WTC11 (cell line): ENCODE data around the gene ZIK1. TPM values are rescaled to one million over a fixed set of nuclear protein-coding genes. Genes with fewer than 3 reads are reported as not detected.

Experiments
- ATAC-seq: fragments of 200-7000 bp; cut with Tn5 transposase; 2 replicates; pipeline ENCODE4 v1.10.0; 2021; ENCODE audit warnings: mild to moderate bottlenecking, moderate library complexity
- CTCF ChIA-PET: fragments of 300-600 bp; sonication (Branson Sonifier 250); formaldehyde crosslinking; loops from one replicate; lab custom pipeline; 2021; ENCODE audit warnings: antibody characterized with exemption; lab: Charles Lee
- POLR2A ChIA-PET: fragments of 350-600 bp; sonication (Branson Sonifier 250); formaldehyde crosslinking; loops from one replicate; lab custom pipeline; 2021; ENCODE audit warnings: antibody characterized with exemption; lab: Charles Lee
- DNase-seq: peaks from one replicate; pipeline ENCODE4 v3.0.0; 2021; ENCODE audit warnings: low spot score
- H3K27ac Mint-ChIP-seq: 2 replicates; pipeline ENCODE4 v1.8.0; 2021; ENCODE audit warnings: mixed read lengths
- H3K27me3 Mint-ChIP-seq: 2 replicates; pipeline ENCODE4 v1.8.0; 2021; ENCODE audit warnings: low read depth, mild to moderate bottlenecking, moderate library complexity, mixed read lengths
- H3K36me3 Mint-ChIP-seq: 2 replicates; pipeline ENCODE4 v1.8.0; 2021; ENCODE audit warnings: mixed read lengths
- H3K4me1 Mint-ChIP-seq: 2 replicates; pipeline ENCODE4 v1.8.0; 2022; ENCODE audit warnings: mixed read lengths
- H3K4me3 Mint-ChIP-seq: 2 replicates; pipeline ENCODE4 v1.8.0; 2021; ENCODE audit warnings: mild to moderate bottlenecking, moderate library complexity, mixed read lengths
- H3K9me3 Mint-ChIP-seq: 2 replicates; pipeline ENCODE4 v1.8.0; 2021; ENCODE audit warnings: mixed read lengths
- AFF4 ChIP-seq: sonication (generic); formaldehyde crosslinking; IDR thresholded peaks from 2 replicates; pipeline ENCODE4 v1.8.1; 2023; ENCODE audit warnings: mild to moderate bottlenecking, missing genetic modification reagents, borderline replicate concordance
- ATF2 ChIP-seq: sonication (generic); formaldehyde crosslinking; IDR thresholded peaks from 2 replicates; pipeline ENCODE4 v1.8.1; 2022; ENCODE audit warnings: low read depth, missing genetic modification reagents, borderline replicate concordance
- CBFB ChIP-seq: sonication (generic); formaldehyde crosslinking; IDR thresholded peaks from 2 replicates; pipeline ENCODE4 v1.8.1; 2022; ENCODE audit warnings: mild to moderate bottlenecking, low read depth, missing genetic modification reagents
- CDX4 ChIP-seq: fragments of 250-450 bp; sonication (Bioruptor Pico); IDR thresholded peaks from 2 replicates; pipeline ENCODE4 v1.9.0; 2021; ENCODE audit warnings: moderate library complexity, mild to moderate bottlenecking, inconsistent platforms, borderline replicate concordance
- CREB1 ChIP-seq: sonication (generic); formaldehyde crosslinking; IDR thresholded peaks from 2 replicates; pipeline ENCODE4 v1.8.0; 2023; ENCODE audit warnings: mild to moderate bottlenecking, missing genetic modification reagents
- CTCF ChIP-seq: fragments of 200-600 bp; IDR thresholded peaks from 2 replicates; pipeline ENCODE4 v1.8.0; 2022; ENCODE audit warnings: antibody characterized with exemption
- E2F4 ChIP-seq: sonication (generic); formaldehyde crosslinking; IDR thresholded peaks from 2 replicates; pipeline ENCODE4 v1.8.1; 2022; ENCODE audit warnings: low read depth, mild to moderate bottlenecking, moderate library complexity, missing genetic modification reagents, borderline replicate concordance
- ELF4 ChIP-seq: sonication (generic); formaldehyde crosslinking; IDR thresholded peaks from 2 replicates; pipeline ENCODE4 v1.8.1; 2022; ENCODE audit warnings: low read depth, mild to moderate bottlenecking, moderate library complexity, missing genetic modification reagents
- EMX1 ChIP-seq: fragments of 250-450 bp; sonication (Bioruptor Pico); IDR thresholded peaks from 2 replicates; pipeline ENCODE4 v1.8.0; 2021; ENCODE audit warnings: mild to moderate bottlenecking
- HMGA2 ChIP-seq: fragments of 250-450 bp; sonication (Bioruptor Pico); IDR thresholded peaks from 2 replicates; pipeline ENCODE4 v1.4.0; 2021; ENCODE audit warnings: mild to moderate bottlenecking, moderate library complexity
- PRDM15 ChIP-seq: sonication (generic); formaldehyde crosslinking; IDR thresholded peaks from 2 replicates; pipeline ENCODE4 v1.8.0; 2022; ENCODE audit warnings: missing genetic modification reagents
- PREB ChIP-seq: sonication (generic); formaldehyde crosslinking; IDR thresholded peaks from 2 replicates; pipeline ENCODE4 v1.8.1; 2022; ENCODE audit warnings: mild to moderate bottlenecking, missing genetic modification reagents, moderate library complexity, borderline replicate concordance
- SMAD3 ChIP-seq: sonication (generic); formaldehyde crosslinking; IDR thresholded peaks from 2 replicates; pipeline ENCODE4 v1.8.0; 2022; ENCODE audit warnings: missing genetic modification reagents, mild to moderate bottlenecking, borderline replicate concordance
- SP1 ChIP-seq: sonication (generic); formaldehyde crosslinking; conservative IDR thresholded peaks from 2 replicates; pipeline ENCODE4 v1.8.1; 2022; ENCODE audit warnings: missing genetic modification reagents
- TEAD4 ChIP-seq: sonication (generic); formaldehyde crosslinking; IDR thresholded peaks from 2 replicates; pipeline ENCODE4 v1.8.0; 2022; ENCODE audit warnings: mild to moderate bottlenecking, missing genetic modification reagents
- USF1 ChIP-seq: sonication (generic); formaldehyde crosslinking; IDR thresholded peaks from 2 replicates; pipeline ENCODE4 v1.8.0; 2022; ENCODE audit warnings: mild to moderate bottlenecking, missing genetic modification reagents
- ZNF263 ChIP-seq: sonication (generic); formaldehyde crosslinking; IDR thresholded peaks from 2 replicates; pipeline ENCODE4 v1.8.1; 2022; ENCODE audit warnings: low read depth, mild to moderate bottlenecking, moderate library complexity, missing genetic modification reagents
- ZNF671 ChIP-seq: fragments of 250-450 bp; sonication (Bioruptor Pico); IDR thresholded peaks from 2 replicates; pipeline ENCODE4 v1.8.0; 2021; ENCODE audit warnings: mild to moderate bottlenecking
- total RNA-seq: library from RNA; stranded (reverse); gene quantifications from 3 replicates; pipeline ENCODE4 v1.2.3, GENCODE V29; 2021

The ZIK1 gene
- total RNA-seq, 1 experiment from 2014 or later, result 31.1 TPM

GRCh38 chr19:57570707-57571106 lies 13.2 kb upstream of the ZIK1 start (continued):
- TF ChIP-seq PRDM15 (CRISPR knock-in tag) (no peak), ZNF263 (CRISPR knock-in tag) (no peak), HMGA2 (CRISPR knock-in tag) (no peak), EMX1 (CRISPR knock-in tag) (no peak), ATF2 (no peak), SMAD3 (no peak), CTCF (no peak), CREB1 (CRISPR knock-in tag) (no peak), AFF4 (no peak), USF1 (CRISPR knock-in tag) (no peak)

- ATAC-seq (no peak), DNase-seq (no peak)
- H3K4me3 Mint-ChIP-seq, result no peak overlapping the region
- H3K36me3 Mint-ChIP-seq, result peaks cover 91% of the 10 kb centered on the region
- peaks cover 15% of the 10 kb centered on the region for H3K27me3 Mint-ChIP-seq
- H3K4me1 Mint-ChIP-seq, result peaks cover 2% of the 10 kb centered on the region; the same call in 1 of the 2 replicates
- peaks cover 97% of the 10 kb centered on the region for H3K9me3 Mint-ChIP-seq
- CTCF ChIA-PET, result no interaction called here
- no peak for TF ChIP-seq TEAD4 (CRISPR knock-in tag)
- TF ChIP-seq ELF4 (CRISPR knock-in tag), result no peak
- no peak for TF ChIP-seq SP1 (CRISPR knock-in tag)
- TF ChIP-seq ZNF671 (CRISPR knock-in tag), result no peak
- no peak for TF ChIP-seq CBFB
- no peak for TF ChIP-seq E2F4 (CRISPR knock-in tag)
- no peak for TF ChIP-seq HMGA2 (CRISPR knock-in tag)
- TF ChIP-seq CREB1 (CRISPR knock-in tag), result no peak
- TF ChIP-seq PREB (CRISPR knock-in tag), result no peak
- TF ChIP-seq CDX4 (CRISPR knock-in tag), result no peak
- TF ChIP-seq EMX1 (CRISPR knock-in tag), result no peak
- POLR2A ChIA-PET, result no interaction called here
- no peak overlapping the region for H3K27ac Mint-ChIP-seq
These were observed 11.5 kb upstream of the ZIK1 start for GRCh38 chr19:57572415-57572947.
